OCI-LY7 (cell line): ENCODE results near the gene NPHP1. TPM values are rescaled to one million over a fixed set of nuclear protein-coding genes. Genes with fewer than 3 reads are reported as not detected.
"Not testable (repeated sequence)": the region's sequence is repeated elsewhere in the genome, so short reads cannot be mapped to it uniquely, and the experiment has no call there.

Experiments
- BruUV-seq: library from RNA; stranded (reverse); fragments of 400-500 nt; replicated peaks from 2 replicates; lab custom pipeline; 2021; lab: Mats Ljungman, UMichigan
- CTCF ChIA-PET: fragments of 300-600 bp; sonication (Branson Sonifier 250); formaldehyde crosslinking; loops from one replicate; lab custom pipeline; 2022; ENCODE audit warnings: antibody characterized with exemption; ENCODE audit not compliant: unreplicated experiment; lab: Charles Lee
- POLR2A ChIA-PET: fragments of 300-600 bp; sonication (Branson Sonifier 250); formaldehyde crosslinking; loops from one replicate; lab custom pipeline; 2022; ENCODE audit warnings: antibody characterized with exemption; lab: Charles Lee
- DNase-seq: peaks from one replicate; pipeline ENCODE4 v3.0.0-alpha.2; 2015; ENCODE audit warnings: low spot score
- H2AFZ ChIP-seq: fragments of 200-600 bp; sonication (generic), shearing (Covaris generic); 2 replicates; pipeline ENCODE4 v1.6.1; 2014; ENCODE audit warnings: mild to moderate bottlenecking, antibody characterized with exemption, low read length, moderate library complexity
- H3K27ac ChIP-seq: fragments of 200-600 bp; sonication (generic); 2 replicates; pipeline ENCODE4 v1.5.1; 2014; ENCODE audit warnings: mixed run types, low read depth, mild to moderate bottlenecking, moderate library complexity, low read length, inconsistent platforms; ENCODE audit not compliant: poor library complexity, severe bottlenecking
- H3K36me3 ChIP-seq: fragments of 200-600 bp; sonication (generic); 2 replicates; pipeline ENCODE4 v1.6.1; 2014; ENCODE audit warnings: mild to moderate bottlenecking, antibody characterized with exemption, low read length, moderate library complexity, mixed read lengths; ENCODE audit not compliant: insufficient read depth
- H3K4me1 ChIP-seq: fragments of 200-600 bp; sonication (generic); 2 replicates; pipeline ENCODE4 v1.5.1; 2014; ENCODE audit warnings: mild to moderate bottlenecking, low read length; ENCODE audit not compliant: insufficient read depth, poor library complexity, severe bottlenecking
- H3K4me2 ChIP-seq: fragments of 200-600 bp; sonication (generic); 2 replicates; pipeline ENCODE4 v1.6.1; 2014; ENCODE audit warnings: mild to moderate bottlenecking, low read length
- H3K4me3 ChIP-seq: fragments of 200-600 bp; sonication (generic); 2 replicates; pipeline ENCODE4 v1.5.1; 2014; ENCODE audit warnings: mild to moderate bottlenecking, low read depth, low read length; ENCODE audit not compliant: poor library complexity, severe bottlenecking
- H3K79me2 ChIP-seq: fragments of 200-600 bp; sonication (generic); 2 replicates; pipeline ENCODE4 v1.6.1; 2016; ENCODE audit warnings: low read depth, mild to moderate bottlenecking, low read length, moderate library complexity, mixed read lengths; ENCODE audit not compliant: insufficient read depth
- H3K9me2 ChIP-seq: fragments of 200-600 bp; sonication (generic); 2 replicates; pipeline ENCODE4 v1.6.1; 2016; ENCODE audit warnings: mild to moderate bottlenecking, low read length, mixed read lengths; ENCODE audit not compliant: insufficient read depth
- H3K9me3 ChIP-seq: fragments of 200-600 bp; sonication (generic); 2 replicates; pipeline ENCODE4 v1.6.1; 2014; ENCODE audit warnings: mild to moderate bottlenecking, mixed run types, low read length, mixed read lengths
- H4K20me1 ChIP-seq: fragments of 200-600 bp; sonication (generic); 2 replicates; pipeline ENCODE4 v1.6.1; 2014; ENCODE audit warnings: mild to moderate bottlenecking, antibody characterized with exemption, low read length, moderate library complexity, mixed read lengths; ENCODE audit not compliant: insufficient read depth
- CTCF ChIP-seq: fragments of 200-600 bp; sonication (generic); conservative IDR thresholded peaks from 2 replicates; pipeline ENCODE4 v1.5.1; 2014; ENCODE audit warnings: mild to moderate bottlenecking, antibody characterized with exemption, low read length, moderate library complexity, mixed read lengths
- EZH2phosphoT487 ChIP-seq: fragments of 200-600 bp; sonication (generic); IDR thresholded peaks from 2 replicates; pipeline ENCODE4 v1.6.1; 2018; ENCODE audit warnings: low read depth, borderline replicate concordance, mild to moderate bottlenecking, mixed run types, antibody characterized with exemption, low read length, moderate library complexity, mixed read lengths
- intact Hi-C: fragments of 100-400 bp; cut with micrococcal nuclease; formaldehyde crosslinking; loops from one replicate; pipeline ENCODE4 v1.10.0; 2022; ENCODE audit not compliant: unreplicated experiment
- total RNA-seq, 2 experiments: library from RNA; depleted of rRNA in 1 of 2; stranded (reverse); fragments of >200 nt in 1 of 2; shearing (Covaris generic) in 1 of 2; gene quantifications; 2 replicates each; pipeline ENCODE4 v1.2.3, GENCODE V29; 2014 to 2022

Gene NPHP1
- total RNA-seq, 2 experiments from 2014 or later = 1.6 to 2.0 TPM

- no peak within 1 kb of the TSS for H2AFZ ChIP-seq
- TF ChIP-seq EZH2phosphoT487 (no peak), CTCF (no peak)
These were observed 89.4 kb downstream of the NPHP1 start, which contains the start of gene MALL for GRCh38 chr2:110115291-110116032. MALL (minus strand) TSS chr2:110115822; CDS start chr2:110115792, 30 bp downstream.

GRCh38 chr2:110114831-110115255 is 90.0 kb downstream of the NPHP1 start:
- H2AFZ ChIP-seq = no peak overlapping the region
- H3K9me2 ChIP-seq = no peaks in the 10 kb centered on the region
- H3K27ac ChIP-seq = no peak overlapping the region
- intact Hi-C loops = no loop called here
- DNase-seq = no peak
- H3K36me3 ChIP-seq = no peaks in the 10 kb centered on the region
- no peak for TF ChIP-seq EZH2phosphoT487
- no peak for TF ChIP-seq CTCF
- no TSS peak for BruUV-seq
- no peak overlapping the region for H3K4me2 ChIP-seq
- no peaks in the 10 kb centered on the region for H3K79me2 ChIP-seq
- ChIA-PET POLR2A (no interaction called here), CTCF (no interaction called here)
- H3K9me3 ChIP-seq = no peaks in the 10 kb centered on the region
- H4K20me1 ChIP-seq = no peaks in the 10 kb centered on the region
- H3K4me1 ChIP-seq = no peaks in the 10 kb centered on the region
- H3K4me3 ChIP-seq = no peak overlapping the region

More at GRCh38 chr2:110115291-110116032, 89.4 kb downstream of the NPHP1 start, which contains the start of gene MALL:
- Histone ChIP-seq H3K9me2 (no peaks in the 10 kb centered on the region), H3K36me3 (no peaks in the 10 kb centered on the region), H3K79me2 (no peaks in the 10 kb centered on the region), H3K27ac (no peak within 1 kb of the TSS), H4K20me1 (no peaks in the 10 kb centered on the region), H3K9me3 (no peaks in the 10 kb centered on the region), H3K4me3 (no peak within 1 kb of the TSS), H3K4me1 (no peaks in the 10 kb centered on the region), H3K4me2 (no peak within 1 kb of the TSS)
- no TSS peak for BruUV-seq
- ChIA-PET POLR2A (no interaction called here), CTCF (no interaction called here)
- no peak for DNase-seq
- intact Hi-C loops = no loop called here

- H3K27ac ChIP-seq = no peak overlapping the region
- intact Hi-C loops = no loop called here
- H3K4me1 ChIP-seq = no peaks in the 10 kb centered on the region
- no peak overlapping the region for H3K4me2 ChIP-seq
- H3K79me2 ChIP-seq = no peaks in the 10 kb centered on the region
- TF ChIP-seq CTCF (no peak), EZH2phosphoT487 (no peak)
- ChIA-PET POLR2A (no interaction called here), CTCF (no interaction called here)
- no TSS peak for BruUV-seq
- H3K4me3 ChIP-seq = no peak overlapping the region
- no peaks in the 10 kb centered on the region for H3K36me3 ChIP-seq
- no peaks in the 10 kb centered on the region for H3K9me2 ChIP-seq
- H3K9me3 ChIP-seq = no peaks in the 10 kb centered on the region
- DNase-seq = no peak
- no peaks in the 10 kb centered on the region for H4K20me1 ChIP-seq
- H2AFZ ChIP-seq = no peak overlapping the region
These were observed 90.7 kb downstream of the NPHP1 start for GRCh38 chr2:110113961-110114591.

GRCh38 chr2:110108291-110108690 is 96.5 kb downstream of the NPHP1 start:
- H3K79me2 ChIP-seq, H3K4me3 ChIP-seq, H3K9me2 ChIP-seq, H3K36me3 ChIP-seq, H2AFZ ChIP-seq, H3K4me2 ChIP-seq, BruUV-seq, H3K9me3 ChIP-seq, intact Hi-C loops, H3K27ac ChIP-seq, CTCF ChIA-PET, H4K20me1 ChIP-seq, H3K4me1 ChIP-seq, POLR2A ChIA-PET, DNase-seq: not testable (repeated sequence)
